Activated CD4-positive, alpha-beta T cell treated with anti-CD3 and anti-CD28 coated beads, Interleukin-2, amount 50 U/mL, for 4 hours (primary cell): ENCODE results near the gene HM13.
"Not testable (repeated sequence)": the region's sequence is repeated elsewhere in the genome, so short reads cannot be mapped to it uniquely, and the experiment has no call there.

Experiments
- DNase-seq, 2 experiments: peaks; one replicate each; pipeline ENCODE4 v3.0.0-alpha.2; 2020

Gene HM13

DNA sequence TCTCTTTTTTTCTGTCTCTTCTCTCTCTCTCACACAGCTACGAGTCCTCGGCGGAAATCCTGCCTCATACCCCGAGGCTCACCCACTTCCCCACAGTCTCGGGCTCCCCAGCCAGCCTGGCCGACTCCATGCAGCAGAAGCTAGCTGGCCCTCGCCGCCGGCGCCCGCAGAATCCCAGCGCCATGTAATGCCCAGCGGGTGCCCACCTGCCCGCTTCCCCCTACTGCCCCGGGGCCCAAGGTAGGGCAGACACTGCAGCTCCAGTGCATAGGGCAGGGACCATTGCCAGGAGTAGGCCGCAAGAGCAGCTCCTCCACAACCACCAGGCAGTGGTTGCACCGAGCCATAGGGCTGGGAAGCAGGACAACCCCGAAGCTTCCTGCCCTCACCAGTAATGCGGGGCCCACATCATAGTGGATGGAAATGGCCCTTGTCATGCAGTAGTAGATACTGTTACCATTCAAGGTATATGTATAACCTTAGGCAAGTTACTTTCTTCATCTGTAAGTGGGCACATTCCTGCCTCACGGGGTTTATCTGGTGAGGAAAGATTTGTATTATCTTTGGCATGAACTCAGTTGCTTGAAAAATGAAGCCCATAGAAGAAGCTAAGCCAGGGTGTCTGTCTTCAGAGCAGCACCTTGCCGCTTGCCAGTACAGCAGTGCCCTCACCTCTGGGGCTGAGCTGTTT is 53.9 kb downstream of the HM13 start:
- no peak for DNase-seq

GRCh38 chr20:31568773-31569162 is 54.5 kb downstream of the HM13 start:
- DNase-seq = no peak

DNA sequence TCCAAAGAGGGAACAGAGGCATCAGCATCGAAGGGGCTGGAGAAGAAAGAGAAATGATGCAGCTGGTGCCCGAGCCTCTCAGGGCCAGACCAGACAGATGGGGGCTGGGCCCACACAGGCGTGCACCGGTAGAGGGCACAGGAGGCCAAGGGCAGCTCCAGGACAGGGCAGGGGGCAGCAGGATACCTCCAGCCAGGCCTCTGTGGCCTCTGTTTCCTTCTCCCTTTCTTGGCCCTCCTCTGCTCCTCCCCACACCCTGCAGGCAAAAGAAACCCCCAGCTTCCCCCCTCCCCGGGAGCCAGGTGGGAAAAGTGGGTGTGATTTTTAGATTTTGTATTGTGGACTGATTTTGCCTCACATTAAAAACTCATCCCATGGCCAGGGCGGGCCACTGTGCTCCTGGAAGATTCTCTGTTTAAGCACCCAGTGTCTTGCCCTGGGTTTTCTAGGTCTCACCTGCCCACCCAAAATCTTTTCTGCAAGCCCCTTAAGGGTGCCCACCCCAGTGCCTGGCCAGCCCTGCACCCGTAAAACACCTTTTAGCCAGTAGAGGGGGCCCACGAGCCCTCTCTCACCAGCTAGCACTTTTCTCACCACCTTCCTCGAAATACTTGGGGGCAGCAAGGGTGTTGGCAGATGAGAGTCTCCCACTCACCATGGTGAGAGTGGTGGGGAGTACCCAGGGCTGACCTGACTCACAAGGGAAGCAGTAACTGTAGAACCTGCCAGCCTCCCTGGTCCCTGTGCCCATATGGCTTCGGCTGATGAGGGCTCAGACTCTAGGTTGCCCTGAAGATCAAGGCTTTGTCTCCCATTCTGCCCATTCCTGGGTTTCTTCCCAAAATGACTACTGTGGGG is 55.1 kb downstream of the HM13 start:
- DNase-seq = peak; percentile 51 to 56

DNA sequence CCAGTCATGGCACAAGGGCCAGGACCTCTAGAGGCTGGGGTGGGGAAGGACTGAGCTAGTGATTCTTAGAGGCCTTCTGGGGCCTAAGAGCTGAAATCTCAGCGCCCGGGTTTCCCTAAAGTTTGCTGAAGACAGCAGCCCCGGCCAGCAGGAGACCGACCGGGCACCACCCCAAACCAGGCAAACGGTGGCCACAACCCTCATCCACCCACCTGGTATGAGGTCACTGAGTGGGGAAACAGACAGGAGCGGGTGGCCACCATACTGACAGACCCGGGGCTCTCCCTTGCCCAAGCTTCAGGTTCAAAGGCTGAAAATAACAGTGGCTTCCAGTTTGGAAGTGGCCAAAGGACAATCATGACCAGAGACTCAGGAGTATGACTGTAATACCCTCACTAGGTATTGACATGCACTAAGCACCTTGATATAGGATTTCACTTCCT is 55.8 kb downstream of the HM13 start:
- DNase-seq = no peak

DNA sequence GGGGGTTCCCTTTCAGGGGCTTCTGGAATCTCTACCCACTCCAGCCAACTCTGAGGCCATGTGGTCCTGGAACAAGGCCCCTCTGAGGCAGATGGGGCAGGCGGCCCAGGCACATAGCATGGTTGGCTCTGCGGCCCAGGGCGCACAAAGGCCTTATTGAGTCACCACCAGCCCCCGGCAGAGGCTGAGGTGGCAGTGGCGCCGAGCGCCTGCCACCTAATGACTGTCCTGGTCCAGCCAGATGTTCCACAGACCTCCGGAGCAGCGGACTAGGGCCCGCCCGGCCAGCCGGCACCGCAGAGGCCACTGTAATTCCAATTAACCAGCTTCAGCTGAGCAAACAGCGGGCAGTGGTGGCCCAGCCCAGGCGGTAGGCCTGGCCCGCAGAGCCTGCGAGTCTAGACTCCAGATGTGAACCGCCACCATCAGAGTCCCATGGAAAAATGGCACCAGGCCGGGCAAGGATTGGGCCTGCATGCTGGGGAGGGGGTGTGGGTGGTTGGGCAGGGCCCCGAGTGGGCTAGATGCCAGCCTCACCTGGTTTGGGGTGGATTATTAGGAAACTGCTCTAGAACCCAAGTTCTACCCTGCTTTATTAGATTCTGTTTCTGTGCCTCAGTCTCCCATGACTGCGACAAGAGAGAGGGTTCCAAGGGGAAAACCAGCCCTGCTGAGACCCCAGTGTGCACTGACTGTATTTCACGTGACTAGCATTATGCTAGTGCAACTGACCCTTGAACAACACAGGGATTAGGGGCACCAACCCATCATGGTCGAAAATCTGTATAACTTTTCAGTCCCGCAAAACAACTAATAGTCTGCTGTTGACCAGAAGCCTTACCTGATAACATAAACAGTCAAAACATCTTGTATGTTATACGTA is 56.7 kb downstream of the HM13 start:
- no peak for DNase-seq

GRCh38 chr20:31572042-31572700 is 57.9 kb downstream of the HM13 start:
- peak in 1 of 2 experiments; percentile 8 for DNase-seq

- peak; percentile 73 to 75 for DNase-seq
These were observed 58.7 kb downstream of the HM13 start for GRCh38 chr20:31572701-31573554.

GRCh38 chr20:31573555-31574321 is 59.5 kb downstream of the HM13 start:
- DNase-seq = no peak

- DNase-seq = not testable (repeated sequence)
These were observed 60.7 kb downstream of the HM13 start for GRCh38 chr20:31574986-31575385.

DNA sequence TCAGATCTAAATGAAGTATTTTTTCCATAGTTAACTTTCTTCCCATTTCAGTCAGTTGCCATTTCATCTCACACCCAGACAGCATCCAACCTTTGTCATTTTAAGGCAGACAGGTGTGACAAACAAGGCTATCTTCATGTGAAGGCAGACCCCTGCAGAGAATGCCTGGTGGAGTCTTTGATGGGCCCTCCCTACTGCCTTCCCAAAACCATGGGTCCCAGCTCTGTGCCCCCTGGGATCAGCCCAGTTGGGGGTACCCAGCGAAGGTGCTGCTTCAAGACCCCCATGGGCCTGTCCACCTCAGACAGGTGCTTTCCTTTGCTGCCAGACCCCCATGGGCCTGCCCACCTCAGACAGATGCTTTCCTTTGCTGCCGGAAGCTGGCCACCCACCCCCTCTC is 62.5 kb downstream of the HM13 start:
- no peak for DNase-seq

DNA sequence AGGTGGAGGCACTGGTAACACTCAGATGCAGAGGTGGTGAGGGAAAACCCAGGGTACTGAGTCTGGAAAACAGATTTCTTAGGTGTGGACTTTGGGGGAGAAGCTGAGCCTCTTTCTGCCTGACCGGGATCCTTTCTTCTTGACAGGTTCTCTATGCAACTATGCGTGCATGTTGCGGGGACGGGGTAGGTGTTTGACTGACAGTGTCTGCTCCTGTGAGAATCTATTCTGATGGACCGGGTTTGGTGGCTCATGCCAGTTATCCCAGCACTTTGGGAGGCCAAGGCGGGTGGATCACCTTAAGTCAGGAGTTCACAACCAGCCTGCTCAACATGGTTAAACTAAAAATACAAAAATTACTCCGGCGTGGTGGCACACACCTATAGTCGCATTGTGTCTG is 63.0 kb downstream of the HM13 start:
- DNase-seq = no peak

DNA sequence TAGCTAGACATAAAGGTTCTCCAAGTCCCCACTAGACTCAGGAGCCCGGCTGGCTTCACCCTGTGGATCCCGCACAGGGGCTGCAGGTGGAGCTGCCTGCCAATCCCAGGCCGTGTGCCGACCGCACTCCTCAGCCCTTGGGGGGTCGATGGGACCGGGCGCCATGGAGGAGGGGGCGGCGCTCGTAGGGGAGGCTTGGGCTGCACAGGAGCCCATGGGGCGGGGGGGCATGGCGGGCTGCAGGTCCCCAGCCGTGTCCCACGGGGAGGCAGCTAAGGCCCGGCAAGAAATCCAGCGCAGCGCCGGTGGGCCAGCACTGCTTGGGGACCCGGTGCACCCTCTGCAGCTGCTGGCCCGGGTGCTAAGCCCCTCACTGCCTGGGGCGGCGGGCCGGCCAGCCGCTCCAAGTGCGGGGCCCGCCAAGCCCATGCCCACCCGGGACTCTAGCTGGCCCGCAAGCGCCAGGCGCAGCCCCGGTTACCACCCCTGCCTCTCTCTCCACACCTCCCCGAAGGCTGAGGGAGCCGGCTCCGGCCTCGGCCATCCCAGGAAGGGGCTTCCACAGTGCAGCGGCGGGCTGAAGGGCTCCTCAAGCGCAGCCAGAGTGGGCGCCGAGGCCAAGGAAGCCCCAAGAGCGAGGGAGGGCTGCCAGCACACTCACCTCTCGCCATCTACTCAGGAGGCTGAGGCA is 64.4 kb downstream of the HM13 start:
- DNase-seq = no peak

DNA sequence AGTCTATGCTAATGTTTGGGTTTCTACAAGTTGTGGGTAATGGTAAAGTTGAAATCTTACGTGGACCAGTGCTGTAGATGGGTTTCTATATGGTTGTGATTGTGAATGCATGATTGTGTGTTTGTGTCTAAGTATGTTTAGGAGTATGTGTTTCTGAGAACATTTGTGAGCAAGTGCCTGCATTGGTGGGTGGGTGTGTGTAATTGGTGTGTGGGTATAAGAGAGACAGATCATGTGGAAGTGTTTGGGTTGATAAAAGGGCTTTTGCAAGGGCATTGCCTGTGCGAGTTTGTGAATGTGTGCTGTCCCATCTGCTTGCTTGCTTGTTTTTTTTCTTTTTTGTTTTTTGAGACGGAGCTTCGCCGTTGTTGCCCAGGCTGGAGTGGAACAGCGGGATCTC is 65.0 kb downstream of the HM13 start:
- DNase-seq = no peak

DNA sequence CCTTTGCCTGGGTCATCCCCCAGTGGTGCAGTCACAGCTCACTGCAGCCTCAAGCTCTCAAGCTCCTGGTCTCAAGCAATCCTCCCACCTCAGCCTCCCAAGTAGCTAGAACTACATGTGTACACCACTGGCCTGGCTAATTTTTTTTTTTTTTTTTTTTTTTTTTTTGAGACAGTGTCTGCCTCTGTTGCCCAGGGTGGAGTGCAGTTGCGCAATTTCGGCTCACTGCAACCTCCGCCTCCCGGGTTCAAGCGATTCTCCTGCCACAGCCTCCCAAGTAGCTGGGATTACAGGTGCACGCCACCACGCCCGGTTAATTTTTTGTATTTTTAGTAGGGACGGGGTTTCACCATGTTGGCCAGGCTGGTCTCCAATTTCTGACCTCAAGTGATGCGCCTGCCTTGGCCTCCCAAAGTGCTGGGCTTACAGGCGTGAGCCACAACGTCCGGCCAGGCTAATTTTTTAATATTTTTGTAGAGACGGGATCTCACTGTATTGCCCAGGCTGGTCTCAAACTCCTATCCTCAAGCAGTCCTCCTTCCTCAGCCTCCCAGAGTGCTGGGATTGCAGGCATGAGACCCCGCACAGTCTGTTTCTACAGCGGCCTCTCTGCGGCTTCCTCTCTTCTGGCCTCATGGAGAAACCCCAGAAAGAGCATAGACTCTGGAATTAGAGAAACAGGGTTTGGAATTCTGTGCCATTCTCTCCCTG is 65.9 kb downstream of the HM13 start:
- not testable (repeated sequence) for DNase-seq

DNA sequence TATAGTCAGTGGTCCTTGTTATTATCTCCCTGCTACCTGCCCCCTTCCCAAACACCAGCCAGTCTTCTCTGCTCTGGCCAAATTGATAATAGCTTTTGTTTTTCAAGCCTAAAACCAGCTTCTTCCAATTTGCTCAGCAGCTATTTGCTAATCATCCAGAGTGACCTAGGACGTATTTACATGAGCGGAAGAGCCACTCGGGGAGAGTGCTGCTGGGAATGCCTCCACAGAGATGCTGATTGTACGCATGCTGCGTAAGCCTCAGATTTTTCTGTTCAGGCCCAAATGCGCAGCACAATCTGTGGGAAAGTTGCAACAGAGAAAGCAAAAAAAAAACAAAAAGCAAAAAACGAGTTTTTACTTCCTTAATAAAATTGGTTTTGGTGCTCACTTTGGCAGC is 66.5 kb downstream of the HM13 start:
- no peak for DNase-seq

GRCh38 chr20:31581391-31581790 is 67.1 kb downstream of the HM13 start:
- DNase-seq = no peak

GRCh38 chr20:31587545-31588389 is 73.5 kb downstream of the HM13 start:
- no peak for DNase-seq

DNA sequence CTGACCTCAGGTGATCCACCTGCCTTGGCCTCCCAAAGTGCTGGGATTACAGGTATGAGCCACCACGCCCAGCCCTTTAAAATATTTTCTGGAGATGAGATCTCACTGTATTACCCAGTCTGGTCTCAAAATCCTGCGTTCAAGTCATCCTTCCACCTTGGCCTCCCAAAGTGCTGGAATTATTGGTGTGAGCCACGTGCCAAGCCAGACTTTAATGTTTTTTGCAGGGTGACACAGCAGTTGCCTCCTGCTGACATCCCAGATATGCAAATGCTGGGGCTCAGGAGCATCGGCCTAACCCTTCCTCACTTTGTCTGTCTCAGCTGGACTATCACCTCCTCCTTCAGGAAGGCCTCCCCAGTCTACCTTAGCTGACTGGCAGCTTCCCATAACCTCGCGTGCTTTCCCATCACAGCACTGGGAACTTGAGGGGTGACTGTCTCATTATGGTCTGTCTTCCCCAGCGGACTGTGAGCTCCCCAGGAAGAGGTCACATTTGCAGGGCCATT is 76.5 kb downstream of the HM13 start:
- no peak for DNase-seq
